GM21717 (cell line): Measurements from ENCODE around the gene RFPL4A.
"Not testable (repeated sequence)": the region's sequence is repeated elsewhere in the genome, so short reads cannot be mapped to it uniquely, and the experiment has no call there.

Source experiments
- ATAC-seq: cut with Tn5 transposase; IDR thresholded peaks from one replicate; pipeline ENCODE4 v1.9.1; 2021; ENCODE audit warnings: mild to moderate bottlenecking, moderate library complexity; ENCODE audit not compliant: unreplicated experiment

RFPL4A gene

DNA sequence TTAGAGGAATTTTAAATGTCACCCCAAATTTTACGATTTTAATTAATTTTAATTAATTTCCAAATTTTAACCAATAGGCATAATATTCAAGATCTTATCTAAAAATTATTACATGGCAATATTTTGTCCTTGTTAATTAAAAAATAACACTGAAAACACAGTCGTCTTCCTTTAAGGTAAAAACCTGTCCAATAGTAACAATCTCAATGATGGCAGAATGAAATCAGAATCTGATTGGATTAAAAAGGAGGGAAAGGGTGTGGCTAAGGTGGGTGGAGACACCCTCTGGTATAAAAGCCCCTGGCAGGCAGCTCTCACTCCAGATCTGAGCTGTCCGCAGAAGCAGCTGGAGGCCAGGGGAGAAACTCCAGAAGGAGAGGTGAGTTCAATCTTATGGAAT, at the start of gene RFPL4A:
Gene RFPL4A (plus strand): TSS at position 301 of the 400 bp plus-strand sequence. CDS start 2,704 bp downstream, outside the sequence.
- ATAC-seq, result not testable (repeated sequence)

DNA sequence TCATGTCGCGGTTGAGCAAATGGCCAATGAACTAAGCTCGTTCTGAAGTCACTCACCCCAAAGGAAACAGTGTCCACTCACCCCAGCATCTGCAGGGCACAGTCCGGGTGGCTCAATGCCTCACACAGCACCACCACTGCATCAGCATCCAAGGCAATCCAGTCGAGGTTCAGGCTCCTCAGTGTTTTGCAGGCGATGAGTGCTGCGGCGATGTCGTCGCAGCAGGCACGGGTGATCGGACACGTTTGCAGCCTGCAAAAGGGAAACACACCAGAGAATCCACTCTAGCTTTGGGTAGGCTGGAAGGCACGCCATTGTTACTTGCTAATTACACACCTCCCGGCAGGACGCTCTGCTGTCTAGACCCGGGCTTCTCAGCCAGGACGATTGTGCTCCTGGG, 47.2 kb upstream of the RFPL4A start:
- ATAC-seq, result no peak

DNA sequence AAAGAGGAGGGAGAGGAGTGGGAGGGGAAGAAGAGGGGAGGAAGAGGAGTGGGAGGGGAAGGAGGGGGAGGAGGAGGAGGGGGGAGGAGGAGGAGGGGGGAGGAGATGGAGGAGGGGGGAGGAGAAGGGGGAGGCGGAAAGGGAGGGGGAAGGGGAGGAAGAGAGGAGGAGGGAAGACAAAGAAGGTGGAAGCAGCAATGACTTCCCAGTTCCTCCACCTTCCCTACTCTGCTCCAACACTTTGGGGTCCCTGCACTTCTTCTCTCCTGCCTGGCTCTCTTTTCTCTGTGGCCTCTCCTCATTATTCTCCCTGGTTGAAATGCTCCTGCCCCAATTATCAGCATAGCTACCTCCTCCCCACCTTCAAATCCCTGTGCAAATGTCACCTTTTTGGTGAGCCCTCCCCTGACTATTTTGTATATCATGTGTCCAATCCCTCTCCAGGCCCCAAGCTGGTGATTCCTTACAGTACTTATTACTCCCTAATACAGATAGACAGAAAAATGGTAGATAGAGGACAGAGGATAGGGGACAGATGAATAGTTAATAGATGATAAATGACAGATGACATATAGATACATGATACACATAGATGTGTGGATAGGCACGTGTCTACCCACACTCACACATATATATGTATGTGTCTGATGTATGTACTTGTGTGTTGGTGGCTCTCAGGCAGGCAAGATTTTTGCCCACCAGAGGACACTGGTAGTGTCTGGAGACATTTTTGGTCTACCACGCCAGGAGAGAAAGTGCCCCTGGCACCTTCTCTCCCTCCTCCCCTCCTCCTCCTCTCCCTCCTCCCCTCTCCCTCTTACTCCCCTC, 45.9 kb upstream of the RFPL4A start:
- ATAC-seq, result no peak

DNA sequence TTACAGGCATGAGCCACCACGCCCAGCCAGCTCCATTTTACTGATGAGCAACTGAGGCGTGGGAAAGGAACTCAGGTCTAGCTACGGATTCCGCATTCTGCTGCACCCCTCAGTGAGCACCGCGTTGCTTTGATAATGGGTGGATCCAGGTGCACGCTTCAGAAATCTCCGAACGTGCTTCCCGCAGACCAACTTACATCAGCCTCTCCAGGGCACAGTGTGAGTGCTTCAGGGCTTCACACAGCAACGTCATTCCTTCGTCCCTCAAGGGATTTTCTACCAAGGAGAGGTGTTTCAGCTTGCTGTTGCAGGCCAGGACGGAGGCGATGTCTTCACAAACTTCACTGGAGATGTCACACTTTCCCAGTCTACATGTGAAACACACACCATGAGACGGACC, 42.4 kb upstream of the RFPL4A start:
- no peak for ATAC-seq

DNA sequence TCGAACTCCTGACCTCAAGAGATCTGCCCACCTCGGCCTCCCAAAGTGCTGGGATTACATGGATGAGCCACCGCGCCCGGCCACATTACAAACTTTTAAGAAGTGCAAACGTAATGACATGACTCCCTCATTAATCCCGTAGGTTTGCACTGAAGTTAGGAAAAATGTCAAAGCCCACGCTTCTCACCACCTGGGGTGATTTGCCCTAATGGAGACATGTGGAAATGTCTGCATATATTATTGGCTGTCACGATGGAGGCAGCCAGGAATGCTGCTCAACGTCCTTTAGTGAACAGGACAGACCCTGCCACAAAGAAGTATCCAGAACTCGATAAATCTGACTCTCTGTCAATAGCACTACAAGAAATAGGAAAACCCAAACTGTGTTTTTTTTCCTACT, 41.6 kb upstream of the RFPL4A start:
- no peak for ATAC-seq

DNA sequence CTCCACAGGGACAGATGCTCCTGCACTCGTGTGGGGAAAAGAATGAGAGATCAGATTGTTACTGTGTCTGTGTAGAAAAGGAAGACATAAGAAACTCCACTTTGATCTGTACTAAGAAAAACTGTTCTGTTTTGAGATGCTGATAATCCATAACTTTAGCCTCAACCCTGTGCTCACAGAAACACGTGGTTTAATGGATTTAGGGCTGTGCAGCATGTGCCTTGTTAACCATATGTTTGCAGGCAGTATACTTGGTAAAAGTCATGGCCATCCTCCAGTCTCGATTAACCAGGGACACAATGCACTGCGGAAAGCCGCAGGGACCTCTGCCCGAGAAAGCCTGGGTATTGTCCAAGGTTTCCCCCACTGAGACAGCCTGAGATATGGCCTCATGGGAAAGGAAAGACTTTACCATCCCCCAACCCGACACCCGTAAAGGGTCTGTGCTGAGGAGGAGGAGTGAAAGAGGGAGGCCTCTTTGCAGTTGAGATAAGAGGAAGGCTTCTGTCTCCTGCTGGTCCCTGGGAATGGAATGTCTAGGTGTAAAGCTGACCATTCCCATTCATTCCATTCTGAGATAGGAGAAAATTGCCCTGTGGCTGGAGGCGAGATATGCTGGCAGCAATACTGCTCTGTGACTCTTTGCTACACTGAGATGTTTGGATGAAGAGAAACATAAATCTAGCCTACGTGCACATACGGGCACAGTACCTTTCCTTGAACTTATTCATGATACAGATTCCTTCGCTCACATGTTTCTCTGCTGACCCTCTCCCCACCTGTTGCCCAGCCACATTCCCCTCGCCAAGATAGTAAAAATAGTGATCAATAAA, 40.8 kb upstream of the RFPL4A start:
- not testable (repeated sequence) for ATAC-seq

DNA sequence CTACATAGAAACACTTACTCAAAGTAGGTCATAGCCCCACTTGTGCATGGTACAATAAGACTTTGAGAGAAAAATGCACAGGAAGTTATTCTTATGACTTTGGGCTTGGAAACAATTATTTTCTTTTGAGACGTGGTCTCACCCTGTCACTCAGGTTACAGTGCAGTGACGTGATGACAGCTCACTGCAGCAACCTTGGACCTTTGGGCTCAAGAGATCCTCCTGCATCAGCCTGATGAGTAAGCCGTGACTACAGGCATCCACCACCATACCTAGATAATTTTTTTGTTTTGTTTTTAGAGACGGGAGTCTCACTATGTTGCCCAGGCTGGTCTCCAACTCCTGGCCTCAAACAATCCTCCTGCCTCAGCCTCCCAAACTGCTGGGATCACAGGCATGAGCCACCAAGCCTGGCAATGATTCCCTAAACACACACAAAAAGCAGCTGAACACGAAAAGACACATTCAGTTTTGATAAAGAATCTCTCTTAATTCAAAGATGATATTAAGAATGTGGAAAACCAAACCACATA, 38.6 kb upstream of the RFPL4A start:
- ATAC-seq, result no peak

DNA sequence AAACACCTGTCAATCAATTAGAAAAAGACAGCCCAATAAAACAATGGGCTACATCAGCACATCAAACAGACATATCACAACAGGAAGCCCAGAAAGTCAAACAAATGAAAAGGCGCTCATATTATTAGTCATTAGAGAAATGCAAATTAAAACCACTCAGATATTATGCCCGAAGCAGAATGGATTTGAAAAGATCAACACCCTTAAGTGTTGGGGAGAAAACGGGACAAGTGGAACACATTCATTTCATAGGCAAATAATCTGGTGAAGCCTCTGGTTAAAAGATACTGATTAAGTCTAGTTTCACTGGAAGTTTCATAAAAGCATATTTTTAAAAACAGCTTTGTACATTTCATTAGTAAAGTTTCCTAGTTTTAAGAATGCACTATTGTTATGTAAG, 38.1 kb upstream of the RFPL4A start:
- ATAC-seq, result no peak

DNA sequence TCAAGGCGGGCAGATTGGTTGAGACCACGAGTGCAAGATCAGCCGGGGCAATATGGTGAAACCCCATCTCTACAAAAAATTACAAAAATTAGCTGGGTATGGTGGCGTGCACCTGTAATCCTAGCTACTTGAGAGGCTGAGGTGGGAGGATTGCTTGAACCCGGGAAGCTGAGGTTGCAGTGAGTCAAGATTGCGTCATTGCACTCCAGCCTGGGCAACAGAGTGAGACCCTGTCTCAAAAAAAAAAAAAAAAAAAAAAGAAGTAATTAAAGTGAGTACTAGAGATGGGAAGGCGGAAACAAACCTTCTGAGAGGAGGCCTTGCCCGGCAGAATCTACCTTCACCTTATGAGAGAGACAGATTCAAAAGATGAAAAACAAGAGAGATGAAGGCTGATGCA, 35.4 kb upstream of the RFPL4A start:
- no peak for ATAC-seq

DNA sequence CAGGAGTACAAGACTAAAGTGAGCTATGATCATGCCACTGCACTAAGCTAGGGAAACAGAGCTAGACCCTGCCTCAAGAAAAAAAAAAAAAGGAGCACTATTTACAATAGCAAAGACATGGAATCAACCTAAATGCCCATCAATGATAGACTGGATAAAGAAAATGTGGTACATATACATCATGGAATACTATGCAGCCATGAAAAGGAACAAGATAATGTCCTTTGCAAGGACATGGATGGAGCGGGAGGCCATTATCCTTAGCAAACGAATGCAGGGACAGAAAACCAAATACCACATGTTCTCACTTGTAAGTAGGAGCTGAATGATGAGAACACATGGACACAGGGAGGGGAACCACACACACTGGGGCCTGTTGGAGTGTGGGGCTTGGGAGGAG, 28.5 kb upstream of the RFPL4A start:
- ATAC-seq, result not testable (repeated sequence)

DNA sequence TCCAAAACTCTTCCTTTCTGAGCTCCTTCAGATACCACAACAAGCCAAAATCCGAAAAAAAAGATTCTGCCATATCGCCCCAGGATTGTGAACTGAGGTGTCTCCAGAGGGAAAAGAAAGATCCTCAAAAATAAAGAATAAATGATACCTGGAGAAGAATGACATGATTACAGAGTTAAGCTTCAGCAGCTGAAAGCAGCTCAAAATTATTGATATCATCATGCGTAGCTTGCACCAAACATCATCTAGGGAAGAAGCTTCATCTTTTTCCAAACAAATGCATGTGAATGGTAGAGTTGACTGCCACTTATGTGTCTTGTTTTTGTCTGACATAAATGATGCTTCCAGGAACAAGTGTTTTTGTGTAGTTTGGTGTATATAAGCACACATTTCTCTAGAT, 20.6 kb upstream of the RFPL4A start, which contains the start of gene NLRP9:
Gene NLRP9 (minus strand): TSS at position 101 of the 400 bp plus-strand sequence. CDS start 28 bp downstream, at position 73.
- no peak for ATAC-seq

DNA sequence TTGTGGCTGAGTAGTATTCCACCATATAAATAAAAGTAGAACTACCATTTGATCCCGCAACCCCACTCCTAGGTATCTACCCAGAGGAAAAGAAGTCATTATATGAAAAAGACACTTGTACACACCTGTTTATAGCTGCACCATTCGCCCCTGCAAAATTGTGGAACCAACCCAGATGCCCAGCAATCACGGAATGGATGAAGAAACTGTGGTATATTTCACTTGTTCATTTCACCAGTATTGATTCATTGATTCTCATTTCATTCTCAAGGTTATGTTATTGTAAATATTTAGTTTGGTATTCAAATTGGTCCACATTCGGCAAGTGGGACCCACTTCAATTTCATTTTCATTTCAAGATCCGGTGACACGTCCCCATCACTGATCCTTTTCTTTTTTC, 8.2 kb upstream of the RFPL4A start:
- no peak for ATAC-seq

DNA sequence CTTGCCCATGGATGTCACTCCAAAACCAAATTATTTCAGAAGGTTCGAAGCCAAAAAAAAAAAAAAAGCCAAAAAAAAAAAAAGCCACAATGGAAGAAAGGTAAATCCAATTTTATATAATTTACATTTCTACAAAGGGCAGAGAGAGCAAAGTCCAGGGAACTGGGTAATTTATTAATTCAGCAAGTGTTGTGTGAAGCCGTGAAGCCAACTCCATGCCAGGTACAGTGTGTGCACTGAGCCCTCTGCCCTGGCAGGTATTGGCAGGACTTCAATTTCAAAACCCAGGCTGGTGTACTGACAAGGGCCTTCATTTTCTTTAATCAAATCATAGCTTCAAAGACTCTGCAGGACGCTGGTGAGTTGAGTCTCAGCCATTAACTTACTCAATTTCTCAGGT, 5.5 kb upstream of the RFPL4A start:
- no peak for ATAC-seq

DNA sequence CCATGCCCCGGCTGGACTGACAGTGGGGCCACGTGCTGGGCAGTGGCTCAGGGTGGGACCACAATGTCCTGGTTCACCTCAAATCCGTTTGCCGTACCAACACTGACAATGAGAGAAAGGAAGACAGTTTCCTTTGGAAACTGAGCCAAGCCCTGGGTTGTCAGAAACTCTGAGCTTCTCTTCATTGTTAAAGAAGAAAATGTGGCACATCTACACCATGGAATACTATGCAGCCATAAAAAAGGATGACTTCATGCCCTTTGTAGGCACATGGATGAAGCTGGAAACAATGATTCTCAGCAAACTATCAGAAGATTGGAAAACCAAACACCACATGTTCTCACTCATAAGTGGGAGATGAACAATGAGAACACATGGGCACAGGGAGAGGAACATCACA, 2.1 kb upstream of the RFPL4A start:
- ATAC-seq, result not testable (repeated sequence)

DNA sequence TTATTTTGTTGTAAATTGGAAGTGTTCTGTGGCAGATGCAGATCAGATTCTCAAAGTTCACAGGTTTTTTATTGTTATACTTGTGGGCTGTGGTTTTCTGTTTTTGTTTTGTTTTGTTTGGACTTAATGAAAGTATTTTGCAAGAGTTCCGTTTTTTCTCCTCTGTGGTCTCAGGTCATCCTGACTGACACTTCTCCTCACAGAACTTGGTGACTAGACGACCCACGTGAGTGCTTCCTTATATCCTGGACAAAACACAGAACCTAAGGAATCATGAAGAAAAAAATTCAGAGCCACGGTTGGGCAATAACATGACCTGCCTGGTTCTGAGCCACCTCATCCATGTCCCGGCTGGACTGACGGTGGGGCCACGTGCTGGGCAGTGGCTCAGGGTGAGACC, 7.6 kb downstream of the RFPL4A start:
- no peak for ATAC-seq

DNA sequence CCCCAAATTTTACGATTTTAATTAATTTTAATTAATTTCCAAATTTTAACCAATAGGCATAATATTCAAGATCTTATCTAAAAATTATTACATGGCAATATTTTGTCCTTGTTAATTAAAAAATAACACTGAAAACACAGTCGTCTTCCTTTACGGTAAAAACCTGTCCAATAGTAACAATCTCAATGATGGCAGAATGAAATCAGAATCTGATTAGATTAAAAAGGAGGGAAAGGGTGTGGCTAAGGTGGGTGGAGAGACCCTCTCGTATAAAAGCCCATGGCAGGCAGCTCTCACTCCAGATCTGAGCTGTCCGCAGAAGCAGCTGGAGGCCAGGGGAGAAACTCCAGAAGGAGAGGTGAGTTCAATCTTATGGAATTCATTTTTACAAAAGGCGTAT, 9.9 kb downstream of the RFPL4A start, which contains the start of gene RFPL4AL1:
Gene RFPL4AL1 (plus strand): TSS at position 301 of the 400 bp plus-strand sequence. CDS start 2,687 bp downstream, outside the sequence.
- ATAC-seq, result not testable (repeated sequence)

DNA sequence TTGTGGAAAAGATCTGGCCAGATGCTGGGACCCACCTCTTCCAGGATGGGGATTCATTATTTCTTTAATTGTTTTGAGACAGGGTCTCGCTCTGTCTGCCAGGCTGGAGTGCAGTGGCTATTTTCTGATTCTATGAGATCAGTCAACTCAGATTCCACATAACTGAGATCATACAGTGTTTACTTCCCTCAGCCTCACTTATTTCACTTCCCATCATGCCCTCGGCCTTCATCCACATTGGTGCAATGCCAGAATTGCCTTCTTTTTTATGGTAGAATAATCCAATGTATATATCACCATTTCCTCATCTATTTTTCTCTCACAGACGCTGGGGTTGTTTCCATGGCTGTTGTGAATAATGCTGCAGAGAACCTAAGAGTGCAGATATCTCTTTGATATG, 10.7 kb downstream of the RFPL4A start:
- ATAC-seq, result not testable (repeated sequence)

DNA sequence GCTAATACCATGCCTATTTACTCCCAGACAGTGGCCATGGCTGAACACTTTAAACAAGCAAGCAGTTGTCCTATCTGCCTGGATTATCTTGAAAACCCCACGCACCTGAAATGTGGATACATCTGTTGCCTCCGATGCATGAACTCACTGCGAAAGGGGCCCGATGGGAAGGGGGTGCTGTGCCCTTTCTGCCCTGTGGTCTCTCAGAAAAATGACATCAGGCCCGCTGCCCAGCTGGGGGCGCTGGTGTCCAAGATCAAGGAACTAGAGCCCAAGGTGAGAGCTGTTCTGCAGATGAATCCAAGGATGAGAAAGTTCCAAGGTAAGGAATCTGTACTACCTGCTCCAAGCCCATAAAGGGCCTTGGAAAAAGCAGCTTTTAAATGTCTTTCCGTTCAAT, 18.6 kb downstream of the RFPL4A start:
- no peak for ATAC-seq

DNA sequence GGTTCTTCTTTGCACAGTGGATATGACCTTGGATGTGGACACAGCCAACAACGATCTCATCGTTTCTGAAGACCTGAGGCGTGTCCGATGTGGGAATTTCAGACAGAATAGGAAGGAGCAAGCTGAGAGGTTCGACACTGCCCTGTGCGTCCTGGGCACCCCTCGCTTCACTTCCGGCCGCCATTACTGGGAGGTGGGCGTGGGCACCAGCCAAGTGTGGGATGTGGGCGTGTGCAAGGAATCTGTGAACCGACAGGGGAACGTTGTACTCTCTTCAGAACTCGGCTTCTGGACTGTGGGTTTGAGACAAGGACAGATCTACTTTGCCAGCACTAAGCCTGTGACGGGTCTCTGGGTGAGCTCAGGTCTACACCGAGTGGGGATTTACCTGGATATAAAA, 19.4 kb downstream of the RFPL4A start:
- ATAC-seq, result no peak

DNA sequence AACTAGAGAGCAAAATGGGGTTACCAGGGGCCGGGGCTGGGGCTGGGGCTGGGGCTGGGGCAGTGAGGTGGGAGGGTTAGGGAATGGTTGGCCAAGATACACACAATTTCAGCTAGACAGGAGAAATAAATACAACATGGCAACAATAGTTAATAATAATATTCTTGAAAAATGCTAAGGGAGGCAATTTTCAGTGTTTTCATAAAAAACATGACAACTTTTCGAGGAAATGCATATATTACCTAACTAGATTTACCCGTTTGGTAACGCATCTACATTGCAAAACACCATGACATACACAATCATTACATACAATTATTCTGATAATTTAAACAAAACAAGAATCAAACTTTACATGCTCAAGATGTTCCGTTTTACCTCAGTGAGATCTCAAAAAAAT, 22.2 kb downstream of the RFPL4A start:
- no peak for ATAC-seq

DNA sequence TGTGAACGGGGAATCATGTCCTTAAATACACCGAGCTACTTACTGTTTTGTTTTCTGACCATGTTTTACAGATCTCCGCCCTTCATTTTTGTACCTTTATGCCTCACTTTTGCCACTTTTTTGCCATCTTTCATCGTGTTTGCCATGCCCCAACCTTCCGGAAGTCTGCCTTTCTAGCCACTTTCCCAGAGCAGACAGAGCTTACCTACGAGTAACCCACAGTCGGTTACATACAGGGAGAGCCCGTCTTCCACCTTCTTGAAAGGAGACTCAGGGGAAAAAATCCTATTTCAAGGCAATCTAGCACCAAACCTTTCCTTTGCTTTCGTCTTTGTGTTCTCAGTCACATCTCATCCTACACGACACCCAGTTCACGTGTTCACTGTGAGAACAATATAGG, 36.1 kb downstream of the RFPL4A start:
- ATAC-seq, result no peak
